K562 (cell line): Measurements from ENCODE around the gene OPA1. TPM values are rescaled to one million over a fixed set of nuclear protein-coding genes. Genes with fewer than 3 reads are reported as not detected.
A peak's percentile ranks its signal among the peaks of the same experiment; 100 is the strongest.

Source experiments
- ATF1 ChIP-seq, 2 experiments: fragments of 450-650 bp in 1 of 2; IDR thresholded peaks; 2 replicates each; pipeline ENCODE4 v1.6.1; 2016; ENCODE audit warnings: missing compliant biosample characterization in 1 of 2, missing genetic modification characterization in 1 of 2
- CBX8 ChIP-seq: fragments of 200-600 bp; sonication (generic); IDR thresholded peaks from 2 replicates; pipeline ENCODE4 v1.6.1; 2012; ENCODE audit warnings: borderline replicate concordance, mixed run types, low read depth, mild to moderate bottlenecking, moderate library complexity, mixed read lengths, low read length, control low read depth, inconsistent platforms; ENCODE audit not compliant: poor library complexity, severe bottlenecking; ENCODE audit errors: extremely low read depth
- CEBPG ChIP-seq, 3 experiments: fragments of 200-800 bp in 1 of 3; sonication (Bioruptor generic) in 1 of 3; sonication (generic) in 1 of 3; formaldehyde crosslinking in 1 of 3; IDR thresholded peaks in 2 of 3; conservative IDR thresholded peaks in 1 of 3; 2 replicates each; pipeline versions ENCODE4 v1.6.1 to v1.8.0; 2016 to 2022; ENCODE audit warnings: missing compliant biosample characterization in 2 of 3, missing genetic modification characterization in 2 of 3, mild to moderate bottlenecking in 1 of 3, missing genetic modification reagents in 1 of 3
- DMBX1 ChIP-seq: fragments of 250-450 bp; sonication (Bioruptor Pico); IDR thresholded peaks from 2 replicates; pipeline ENCODE4 v1.8.0; 2022; ENCODE audit warnings: inconsistent platforms, mild to moderate bottlenecking, moderate library complexity, borderline replicate concordance
- DPF2 ChIP-seq: fragments of 450-650 bp; IDR thresholded peaks from 2 replicates; pipeline ENCODE4 v1.6.1; 2016
- EHMT2 ChIP-seq: fragments of 450-650 bp; IDR thresholded peaks from 2 replicates; pipeline ENCODE4 v1.6.1; 2018; ENCODE audit warnings: antibody characterized with exemption
- GATAD2B ChIP-seq: fragments of 450-650 bp; IDR thresholded peaks from 2 replicates; pipeline ENCODE4 v1.6.1; 2017; ENCODE audit warnings: mild to moderate bottlenecking, borderline replicate concordance
- HDAC3 ChIP-seq: fragments of 450-650 bp; IDR thresholded peaks from 2 replicates; pipeline ENCODE4 v1.6.1; 2018; ENCODE audit warnings: borderline replicate concordance, mild to moderate bottlenecking, moderate library complexity; ENCODE audit not compliant: partially characterized antibody
- MGA ChIP-seq: fragments of 450-650 bp; IDR thresholded peaks from 2 replicates; pipeline ENCODE4 v1.6.1; 2016; ENCODE audit warnings: mild to moderate bottlenecking, moderate library complexity
- STAT5A ChIP-seq: IDR thresholded peaks from 2 replicates; pipeline ENCODE4 v1.6.1; 2012; ENCODE audit warnings: low read length, inconsistent platforms, borderline replicate concordance
- ZNF316 ChIP-seq: fragments of 450-650 bp; IDR thresholded peaks from 2 replicates; pipeline ENCODE4 v1.6.1; 2016
- ZNF780A ChIP-seq: fragments of 250-450 bp; sonication (Bioruptor Pico); IDR thresholded peaks from 2 replicates; pipeline ENCODE4 v1.5.0; 2021; ENCODE audit warnings: mild to moderate bottlenecking
- polyA plus RNA-seq, 8 experiments: library from polyadenylated mRNA; depleted of rRNA in 4 of 8; stranded (reverse) in 5 of 8; unstranded in 3 of 8; fragments of >200 nt; fragmentation: Nextera tagmentation in 2 of 8; fragmentation: Illumina TruSeq in 1 of 8; extraction: Ambion mirVana in 2 of 8; extraction: Trizol in 1 of 8; gene quantifications; 2 replicates each; pipeline versions ENCODE4 v1.2.1 to v1.2.3, GENCODE V29; 2011 to 2014; ENCODE audit warnings: inconsistent platforms in 1 of 8, missing spikeins in 1 of 8
- total RNA-seq, 7 experiments: library from RNA; depleted of rRNA in 6 of 7; stranded (reverse); fragments of >200 nt in 6 of 7; fragmentation: Illumina TruSeq in 2 of 7; extraction: Trizol in 2 of 7; gene quantifications; 2 replicates each; pipeline versions ENCODE4 v1.2.1 to v1.2.3, GENCODE V29; 2011 to 2021; ENCODE audit warnings: low replicate concordance in 1 of 7
- TF ChIP-seq, protein P1 (sequence below), 2 experiments: fragments of 450-650 bp in 1 of 2; sonication (generic) in 1 of 2; formaldehyde crosslinking in 1 of 2; IDR thresholded peaks in 1 of 2; conservative IDR thresholded peaks in 1 of 2; 2 replicates each; pipeline versions ENCODE4 v1.6.1 to v1.8.1; 2016 to 2023; ENCODE audit warnings: mild to moderate bottlenecking in 2 of 2, moderate library complexity in 2 of 2, inconsistent platforms in 1 of 2, missing genetic modification reagents in 1 of 2

The OPA1 gene
- total and polyA plus RNA-seq, 9 of the 15 experiments (the other 6 are each of a cell fraction or from before 2014, with no cell fraction given), result 19.7 to 127 (median 94.7) TPM

- TF ChIP-seq CEBPG (CRISPR knock-in tag; IDR thresholded peaks at IDR 0.05) (peak; percentile 20; the same call in 1 of the 2 replicates), CEBPG (tag; conservative IDR thresholded peaks at IDR 0.05 in 1 of 2, IDR thresholded peaks at IDR 0.05 in 1 of 2) (peak; percentile 89 to 93), DPF2 (peak; percentile 62; the same call in 1 of the 2 replicates), DMBX1 (CRISPR knock-in tag) (0 out of 2 replicates have a peak, but pooled peaks have one; percentile 48), ZNF316 (peak; percentile 35; the same call in 1 of the 2 replicates), MGA (peak; percentile 20; the same call in 1 of the 2 replicates), ZNF780A (CRISPR knock-in tag) (no peak), EHMT2 (no peak), GATAD2B (peak; percentile 41; the same call in 1 of the 2 replicates), ATF1 (CRISPR knock-in tag; IDR thresholded peaks at IDR 0.05) (no peak), ATF1 (tag; IDR thresholded peaks at IDR 0.05) (0 out of 2 replicates have a peak, but pooled peaks have one; percentile 29), STAT5A (0 out of 2 replicates have a peak, but pooled peaks have one; percentile 7), CBX8 (no peak), HDAC3 (peak; percentile 49)
- TF ChIP-seq, protein P1, sequence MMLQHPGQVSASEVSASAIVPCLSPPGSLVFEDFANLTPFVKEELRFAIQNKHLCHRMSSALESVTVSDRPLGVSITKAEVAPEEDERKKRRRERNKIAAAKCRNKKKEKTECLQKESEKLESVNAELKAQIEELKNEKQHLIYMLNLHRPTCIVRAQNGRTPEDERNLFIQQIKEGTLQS (IDR thresholded peaks at IDR 0.05), result peak; percentile 75; the same call in 1 of the 2 replicates
- TF ChIP-seq, protein P1 (CRISPR knock-in tag; conservative IDR thresholded peaks at IDR 0.05), result no peak
Observed at GRCh38 chr3:193662757-193663322, 69.8 kb downstream of the OPA1 start (continued).
